Loucy (cell line): ENCODE results near the gene FAM236A.
"Not testable (repeated sequence)": the region's sequence is repeated elsewhere in the genome, so short reads cannot be mapped to it uniquely, and the experiment has no call there.

Experiments
- H2AFZ ChIP-seq: fragments of 200-600 bp; sonication (generic); 2 replicates; pipeline ENCODE4 v1.6.0; 2016; ENCODE audit warnings: antibody characterized with exemption, mild to moderate bottlenecking, low read length, moderate library complexity
- H3F3A ChIP-seq: fragments of 200-600 bp; 2 replicates; pipeline ENCODE4 v1.6.0; 2016; ENCODE audit warnings: antibody characterized with exemption, low read depth, mild to moderate bottlenecking
- H3K27me3 ChIP-seq: fragments of 200-600 bp; sonication (generic); 2 replicates; pipeline ENCODE4 v1.6.1; 2014; ENCODE audit warnings: low read length, mild to moderate bottlenecking; ENCODE audit not compliant: insufficient read depth, poor library complexity, severe bottlenecking
- H3K36me3 ChIP-seq: fragments of 200-600 bp; sonication (generic); 2 replicates; pipeline ENCODE4 v1.6.1; 2016; ENCODE audit warnings: low read length; ENCODE audit not compliant: insufficient read depth
- H3K4me1 ChIP-seq: fragments of 200-600 bp; sonication (generic); 2 replicates; pipeline ENCODE4 v1.5.1; 2014; ENCODE audit warnings: low read length, mild to moderate bottlenecking; ENCODE audit not compliant: insufficient read depth, poor library complexity, severe bottlenecking
- H3K4me2 ChIP-seq: fragments of 200-600 bp; sonication (generic); 2 replicates; pipeline ENCODE4 v1.6.0; 2014; ENCODE audit warnings: antibody characterized with exemption, low read length, low read depth, mild to moderate bottlenecking; ENCODE audit not compliant: poor library complexity, severe bottlenecking
- H3K4me3 ChIP-seq: fragments of 200-600 bp; sonication (generic); 2 replicates; pipeline ENCODE4 v1.5.1; 2014; ENCODE audit warnings: low read length, mild to moderate bottlenecking, mixed read lengths; ENCODE audit not compliant: poor library complexity, severe bottlenecking
- H3K79me2 ChIP-seq: fragments of 200-600 bp; sonication (generic); 2 replicates; pipeline ENCODE4 v1.6.1; 2014; ENCODE audit warnings: low read length; ENCODE audit not compliant: insufficient read depth
- H3K9ac ChIP-seq: fragments of 200-600 bp; sonication (generic); 2 replicates; pipeline ENCODE4 v1.6.0; 2014; ENCODE audit warnings: mild to moderate bottlenecking, low read depth, low read length, moderate library complexity; ENCODE audit not compliant: poor library complexity, severe bottlenecking
- H3K9me2 ChIP-seq: fragments of 200-600 bp; sonication (generic); replicated peaks from 2 replicates; pipeline ENCODE4 v1.6.1; 2016; ENCODE audit warnings: low read depth, low read length, mixed read lengths
- H3K9me3 ChIP-seq: fragments of 200-600 bp; sonication (generic); 2 replicates; pipeline ENCODE4 v1.6.1; 2014; ENCODE audit warnings: mild to moderate bottlenecking, antibody characterized with exemption, low read length, low read depth; ENCODE audit not compliant: insufficient read depth
- H4K20me1 ChIP-seq: fragments of 200-600 bp; sonication (generic); 2 replicates; pipeline ENCODE4 v1.6.0; 2014; ENCODE audit warnings: antibody characterized with exemption, low read length, mild to moderate bottlenecking; ENCODE audit not compliant: insufficient read depth, poor library complexity, severe bottlenecking

FAM236A gene

DNA sequence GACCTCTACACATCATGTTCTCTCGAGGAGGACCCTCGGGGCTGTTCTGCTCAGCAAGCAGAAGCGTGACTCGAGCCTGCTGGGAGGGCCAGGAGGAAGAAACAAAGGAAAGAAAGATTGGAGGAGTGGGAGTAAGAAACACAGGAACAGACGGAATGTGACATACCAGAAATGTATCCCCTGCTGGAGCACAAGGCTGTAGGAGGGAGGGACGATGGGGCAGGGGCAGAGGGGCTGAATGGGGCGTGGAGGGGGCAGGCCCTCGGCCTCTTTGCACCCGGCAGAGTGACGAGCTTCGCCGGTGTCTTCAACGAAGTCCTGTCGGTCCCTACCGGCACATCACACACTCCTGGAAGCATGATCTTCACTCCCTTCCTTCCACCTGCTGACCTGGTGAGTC lies at the start of gene FAM236A:
Gene FAM236A (plus strand): TSS at position 301 of the 400 bp plus-strand sequence. CDS start 57 bp downstream, at position 358.
- not testable (repeated sequence) for H3K36me3 ChIP-seq, H3F3A ChIP-seq, H3K9me3 ChIP-seq, H2AFZ ChIP-seq, H3K4me1 ChIP-seq, H4K20me1 ChIP-seq, H3K27me3 ChIP-seq, H3K4me3 ChIP-seq, H3K9me2 ChIP-seq, H3K4me2 ChIP-seq, H3K79me2 ChIP-seq, H3K9ac ChIP-seq

DNA sequence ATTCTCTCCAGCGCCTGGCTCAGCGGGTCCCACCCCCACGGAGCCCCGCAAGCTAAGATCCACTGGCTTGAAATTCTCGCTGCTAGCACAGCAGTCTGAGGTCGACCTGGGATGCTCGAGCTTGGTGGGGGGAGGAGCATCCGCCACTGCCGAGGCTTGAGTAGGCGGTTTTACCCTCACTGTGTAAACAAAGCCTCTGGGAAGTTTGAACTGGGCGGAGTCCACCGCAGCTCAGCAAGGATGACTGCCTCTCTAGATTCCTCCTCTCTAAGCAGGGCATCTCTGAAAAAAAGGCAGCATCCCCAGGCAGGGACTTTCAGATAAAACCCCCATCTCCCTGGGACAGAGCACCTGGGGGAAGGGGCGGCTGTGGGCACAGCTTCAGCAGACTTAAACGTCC lies 48.3 kb upstream of the FAM236A start:
- not testable (repeated sequence) for H3K36me3 ChIP-seq, H3K4me3 ChIP-seq, H3F3A ChIP-seq, H3K79me2 ChIP-seq, H3K9me3 ChIP-seq, H3K4me1 ChIP-seq, H3K4me2 ChIP-seq, H2AFZ ChIP-seq, H4K20me1 ChIP-seq, H3K9ac ChIP-seq, H3K27me3 ChIP-seq, H3K9me2 ChIP-seq

DNA sequence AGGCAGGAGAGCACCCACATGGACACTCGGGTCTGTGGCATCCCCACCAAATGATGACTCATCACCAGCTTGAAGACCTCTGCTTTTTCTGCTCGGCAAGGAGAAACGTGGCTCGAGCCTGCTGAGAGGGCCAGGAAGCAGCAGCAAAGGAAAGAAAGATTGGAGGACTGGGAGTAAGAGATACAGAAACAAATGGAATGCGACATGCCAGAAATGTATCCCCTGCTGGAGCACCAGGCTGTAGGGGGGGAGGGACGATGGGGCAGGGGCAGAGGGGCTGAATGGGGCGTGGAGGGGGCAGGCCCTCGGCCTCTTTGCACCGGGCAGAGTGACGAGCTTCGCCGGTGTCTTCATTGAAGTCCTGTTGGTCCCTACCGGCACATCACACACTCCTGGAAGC lies 25.7 kb upstream of the FAM236A start, which contains the start of gene FAM236C:
Gene FAM236C (plus strand): TSS at position 301 of the 400 bp plus-strand sequence. CDS start 100 bp downstream, outside the sequence.
- H3K27me3 ChIP-seq, H3K9ac ChIP-seq: not testable (repeated sequence)

DNA sequence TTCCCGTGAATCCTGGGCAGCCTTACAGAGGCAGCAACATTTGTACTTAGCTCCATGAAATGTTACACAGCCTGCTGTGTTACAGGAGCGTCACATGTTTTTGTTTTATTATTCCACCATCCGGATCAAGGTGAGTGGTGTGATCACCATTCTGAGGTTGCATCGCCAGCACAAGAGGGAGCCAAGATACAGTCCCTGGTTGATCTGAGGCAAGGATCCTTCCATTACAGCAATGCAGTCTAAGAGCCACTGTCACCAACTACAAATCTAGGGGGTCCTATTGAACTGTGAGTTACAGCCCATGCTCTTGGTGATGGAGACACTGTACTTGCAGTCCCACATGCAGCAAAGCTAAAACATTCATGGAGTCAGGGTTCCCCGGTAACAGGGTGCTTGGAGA lies 21.9 kb upstream of the FAM236A start:
- H3K9me3 ChIP-seq, H3F3A ChIP-seq, H2AFZ ChIP-seq, H3K36me3 ChIP-seq, H3K79me2 ChIP-seq, H3K4me2 ChIP-seq, H3K27me3 ChIP-seq, H3K9me2 ChIP-seq, H4K20me1 ChIP-seq, H3K4me1 ChIP-seq, H3K4me3 ChIP-seq, H3K9ac ChIP-seq: not testable (repeated sequence)

More for the DNA sequence above, 25.7 kb upstream of the FAM236A start, which contains the start of gene FAM236C:
- not testable (repeated sequence) for H3K9me2 ChIP-seq, H3K36me3 ChIP-seq, H3K79me2 ChIP-seq, H3K4me1 ChIP-seq, H4K20me1 ChIP-seq, H3K4me2 ChIP-seq, H2AFZ ChIP-seq, H3K9me3 ChIP-seq, H3K4me3 ChIP-seq, H3F3A ChIP-seq

DNA sequence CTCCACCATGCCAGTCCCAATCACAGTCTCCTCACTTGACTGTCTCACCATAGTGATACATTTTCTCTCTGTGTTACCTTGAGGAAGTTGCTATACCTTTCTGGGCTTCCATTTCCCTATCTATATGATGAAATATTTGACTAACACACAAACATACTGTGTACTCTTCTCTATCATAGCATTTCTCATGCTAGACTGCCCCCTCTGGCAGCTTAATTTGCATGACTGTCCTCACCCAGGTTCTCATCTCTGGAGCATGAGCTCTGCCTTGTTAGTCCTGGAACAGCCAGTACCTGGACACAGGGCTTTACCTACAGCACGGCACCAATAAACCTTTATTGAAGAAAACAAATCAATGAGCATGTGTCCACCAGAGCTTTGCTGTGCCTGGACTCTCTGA lies 5.7 kb upstream of the FAM236A start:
- H3K4me3 ChIP-seq, result not testable (repeated sequence)

DNA sequence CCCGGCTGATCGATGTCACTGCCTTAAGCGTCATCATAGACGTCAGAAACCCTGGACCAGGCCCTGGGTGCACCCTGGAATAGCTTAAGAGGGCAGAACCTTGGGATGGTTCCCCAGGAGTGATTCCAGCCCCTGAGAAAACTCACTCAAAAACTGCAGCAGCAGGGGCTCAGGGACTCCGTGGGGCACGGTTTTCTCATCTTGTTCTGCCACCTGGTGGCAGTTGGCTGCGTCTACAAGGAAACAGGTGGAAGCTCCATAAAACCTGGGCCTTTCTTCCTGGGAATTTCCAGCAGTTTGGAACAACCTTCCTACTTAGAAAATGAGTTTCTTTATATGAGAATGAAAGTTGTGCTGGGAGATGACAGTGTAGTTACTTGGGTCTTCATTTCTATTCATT lies 1.6 kb upstream of the FAM236A start:
- H4K20me1 ChIP-seq, H3K79me2 ChIP-seq, H3K9me2 ChIP-seq, H3K4me3 ChIP-seq, H3F3A ChIP-seq, H3K4me2 ChIP-seq, H3K27me3 ChIP-seq, H3K36me3 ChIP-seq, H3K9ac ChIP-seq, H3K9me3 ChIP-seq, H3K4me1 ChIP-seq, H2AFZ ChIP-seq: not testable (repeated sequence)

More for the DNA sequence above, 5.7 kb upstream of the FAM236A start:
- H3K4me2 ChIP-seq, H3F3A ChIP-seq, H3K36me3 ChIP-seq, H3K9ac ChIP-seq, H3K79me2 ChIP-seq, H3K4me1 ChIP-seq, H4K20me1 ChIP-seq, H2AFZ ChIP-seq, H3K9me3 ChIP-seq, H3K9me2 ChIP-seq, H3K27me3 ChIP-seq: not testable (repeated sequence)

DNA sequence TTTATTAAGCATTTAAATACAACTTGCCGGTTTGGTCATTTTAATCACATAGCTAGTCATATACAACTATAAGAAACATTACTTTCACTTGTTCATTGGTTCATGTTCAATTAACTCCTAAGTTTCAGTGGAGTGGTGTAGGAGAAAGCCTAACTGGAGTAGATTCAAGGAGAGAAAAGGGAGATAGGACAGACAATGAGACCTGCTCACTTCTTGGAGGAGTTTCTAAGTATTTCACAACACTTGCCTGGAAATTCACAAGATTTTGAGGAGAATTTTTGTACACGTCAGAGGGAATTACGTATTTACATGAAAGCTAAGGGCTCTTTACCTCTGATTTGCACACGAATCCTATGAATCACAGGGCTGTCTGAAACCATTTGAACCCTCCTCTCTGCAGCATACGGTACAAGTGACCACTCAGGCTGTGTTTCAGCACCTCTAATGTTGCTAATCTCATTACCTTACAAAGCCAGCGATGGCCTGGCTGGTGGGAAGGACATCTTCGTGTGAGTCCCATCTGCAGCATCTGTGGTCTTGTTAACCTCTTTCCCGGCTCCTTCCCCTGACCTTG lies 1.0 kb upstream of the FAM236A start:
- not testable (repeated sequence) for H2AFZ ChIP-seq, H3K9me2 ChIP-seq, H3K79me2 ChIP-seq, H3K9ac ChIP-seq, H3K4me2 ChIP-seq, H3K36me3 ChIP-seq, H3K4me3 ChIP-seq, H3K4me1 ChIP-seq, H3K9me3 ChIP-seq, H3K27me3 ChIP-seq, H3F3A ChIP-seq, H4K20me1 ChIP-seq
